Endodermal cell (in vitro differentiated cells): ENCODE data around the gene ADRM1. TPM values are rescaled to one million over a fixed set of nuclear protein-coding genes. Genes with fewer than 3 reads are reported as not detected.

Experiments used
- DNase-seq: peaks from one replicate; pipeline ENCODE4 v3.0.0-alpha.2; 2017
- H3K27ac ChIP-seq: 2 replicates; pipeline ENCODE4 v1.5.1; 2013; ENCODE audit warnings: mild to moderate bottlenecking, low read depth, low read length, moderate library complexity
- H3K27me3 ChIP-seq: 2 replicates; pipeline ENCODE4 v1.6.1; 2013; ENCODE audit warnings: mild to moderate bottlenecking, low read length, moderate library complexity; ENCODE audit not compliant: insufficient read depth, control insufficient read depth, poor library complexity, severe bottlenecking
- H3K36me3 ChIP-seq: 2 replicates; pipeline ENCODE4 v1.7.0; 2013; ENCODE audit warnings: mild to moderate bottlenecking, low read length, moderate library complexity; ENCODE audit not compliant: control insufficient read depth, insufficient read depth
- H3K4me1 ChIP-seq: one replicate; pipeline ENCODE4 v1.7.0; 2013; ENCODE audit warnings: low read length; ENCODE audit not compliant: control insufficient read depth, insufficient read depth
- H3K4me3 ChIP-seq: 2 replicates; pipeline ENCODE4 v1.5.1; 2013; ENCODE audit warnings: mild to moderate bottlenecking, low read length, moderate library complexity
- H3K9ac ChIP-seq: 2 replicates; pipeline ENCODE4 v1.6.1; 2013; ENCODE audit warnings: mild to moderate bottlenecking, low read length, moderate library complexity; ENCODE audit not compliant: poor library complexity, severe bottlenecking; ENCODE audit errors: extremely low read depth
- H3K9me3 ChIP-seq: 2 replicates; pipeline ENCODE4 v1.6.1; 2013; ENCODE audit warnings: mild to moderate bottlenecking, low read length, moderate library complexity; ENCODE audit not compliant: control insufficient read depth
- H3K27ac Mint-ChIP-seq: 2 replicates; pipeline ENCODE4 v1.8.0; 2020; ENCODE audit warnings: mixed read lengths
- H3K27me3 Mint-ChIP-seq: 2 replicates; pipeline ENCODE4 v1.8.0; 2021; ENCODE audit warnings: mild to moderate bottlenecking, mixed read lengths; ENCODE audit not compliant: insufficient read depth
- H3K36me3 Mint-ChIP-seq: 2 replicates; pipeline ENCODE4 v1.8.0; 2020; ENCODE audit warnings: low read depth, mixed read lengths
- H3K4me1 Mint-ChIP-seq: 2 replicates; pipeline ENCODE4 v1.8.0; 2020; ENCODE audit warnings: mixed read lengths
- H3K4me3 Mint-ChIP-seq: 2 replicates; pipeline ENCODE4 v1.8.0; 2020; ENCODE audit warnings: mild to moderate bottlenecking, moderate library complexity, mixed read lengths
- H3K9me3 Mint-ChIP-seq: 2 replicates; pipeline ENCODE4 v1.8.0; 2020; ENCODE audit warnings: mild to moderate bottlenecking, mixed read lengths
- WGBS, 2 experiments: methylation state at CpG; one replicate each; pipeline versions ENCODE4 v1.1.5 to v1.1.7; 2013; ENCODE audit warnings: missing lambda C conversion rate in 2 of 2, mixed read lengths in 1 of 2; ENCODE audit not compliant: insufficient coverage in 1 of 2, insufficient read length in 1 of 2; 5-methylcytosine and 5-hydroxymethylcytosine counted together
- total RNA-seq, 2 donors: library from RNA; stranded (reverse); fragmentation: NEBNext Ultra II Directional in 1 of 2; extraction: Animal tissue kit (Norgen Biotek cat#: 25700) in 1 of 2; gene quantifications; 2 replicates in 1 of 2; 3 replicates in 1 of 2; pipeline ENCODE4 v1.2.1, GENCODE V29; 2021
- TF ChIP-seq, protein P1 (sequence below): fragments of 200-600 bp; sonication (generic); conservative IDR thresholded peaks from 2 replicates; pipeline ENCODE4 v1.5.0; 2021; ENCODE audit warnings: antibody characterized with exemption, mild to moderate bottlenecking

The ADRM1 gene
- total RNA-seq, 2 donors from 2014 or later = 105 to 106 TPM

DNA sequence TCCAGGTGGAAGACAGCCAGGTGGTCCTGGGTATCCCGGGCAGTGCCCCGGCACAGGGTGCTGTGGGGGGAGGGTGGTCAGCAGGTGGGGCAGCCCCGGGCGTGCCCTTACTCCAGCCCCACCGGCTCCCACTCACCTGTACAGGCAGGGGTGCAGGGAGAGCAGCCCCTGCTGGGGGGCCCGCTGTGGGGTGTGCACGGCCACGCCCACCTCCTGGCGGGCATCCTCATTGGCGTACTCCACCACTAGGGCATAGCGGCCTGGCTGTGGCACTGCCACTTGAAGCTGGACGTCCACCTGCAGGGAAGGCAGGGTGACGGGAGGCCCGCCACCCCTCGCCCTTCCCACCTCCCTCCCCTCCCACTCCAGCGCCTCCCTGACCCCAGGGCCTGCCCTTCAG lies 29.6 kb downstream of the ADRM1 start:
- H3K27ac ChIP-seq = no peak overlapping the region
- TF ChIP-seq, protein P1, sequence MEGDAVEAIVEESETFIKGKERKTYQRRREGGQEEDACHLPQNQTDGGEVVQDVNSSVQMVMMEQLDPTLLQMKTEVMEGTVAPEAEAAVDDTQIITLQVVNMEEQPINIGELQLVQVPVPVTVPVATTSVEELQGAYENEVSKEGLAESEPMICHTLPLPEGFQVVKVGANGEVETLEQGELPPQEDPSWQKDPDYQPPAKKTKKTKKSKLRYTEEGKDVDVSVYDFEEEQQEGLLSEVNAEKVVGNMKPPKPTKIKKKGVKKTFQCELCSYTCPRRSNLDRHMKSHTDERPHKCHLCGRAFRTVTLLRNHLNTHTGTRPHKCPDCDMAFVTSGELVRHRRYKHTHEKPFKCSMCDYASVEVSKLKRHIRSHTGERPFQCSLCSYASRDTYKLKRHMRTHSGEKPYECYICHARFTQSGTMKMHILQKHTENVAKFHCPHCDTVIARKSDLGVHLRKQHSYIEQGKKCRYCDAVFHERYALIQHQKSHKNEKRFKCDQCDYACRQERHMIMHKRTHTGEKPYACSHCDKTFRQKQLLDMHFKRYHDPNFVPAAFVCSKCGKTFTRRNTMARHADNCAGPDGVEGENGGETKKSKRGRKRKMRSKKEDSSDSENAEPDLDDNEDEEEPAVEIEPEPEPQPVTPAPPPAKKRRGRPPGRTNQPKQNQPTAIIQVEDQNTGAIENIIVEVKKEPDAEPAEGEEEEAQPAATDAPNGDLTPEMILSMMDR = no peak
- no peak overlapping the region for H3K9ac ChIP-seq
- H3K36me3 ChIP-seq = peaks cover 48% of the 10 kb centered on the region
- WGBS, 2 experiments = 89 to 90% methylated on average over 10 to 15 of the region's 16 CpGs
- no peaks in the 10 kb centered on the region for H3K27me3 ChIP-seq
- no peaks in the 10 kb centered on the region for H3K4me1 Mint-ChIP-seq
- H3K9me3 Mint-ChIP-seq = no peaks in the 10 kb centered on the region
- no peaks in the 10 kb centered on the region for H3K9me3 ChIP-seq
- no peak overlapping the region for H3K27ac Mint-ChIP-seq
- H3K36me3 Mint-ChIP-seq = peaks cover 33% of the 10 kb centered on the region
- no peaks in the 10 kb centered on the region for H3K27me3 Mint-ChIP-seq
- no peak for DNase-seq
- no peaks in the 10 kb centered on the region for H3K4me1 ChIP-seq
- no peak overlapping the region for H3K4me3 ChIP-seq
- no peak overlapping the region for H3K4me3 Mint-ChIP-seq

GRCh38 chr20:62332989-62333819 lies 30.4 kb downstream of the ADRM1 start:
- H3K36me3 Mint-ChIP-seq = peaks cover 31% of the 10 kb centered on the region
- DNase-seq = no peak
- peaks cover 46% of the 10 kb centered on the region for H3K36me3 ChIP-seq
- H3K4me3 ChIP-seq = no peak overlapping the region
- no peaks in the 10 kb centered on the region for H3K4me1 ChIP-seq
- H3K4me1 Mint-ChIP-seq = no peaks in the 10 kb centered on the region
- H3K9ac ChIP-seq = no peak overlapping the region
- no peak overlapping the region for H3K27ac Mint-ChIP-seq
- H3K27ac ChIP-seq = no peak overlapping the region
- TF ChIP-seq, protein P1 = no peak
- H3K27me3 ChIP-seq = no peaks in the 10 kb centered on the region
- H3K9me3 Mint-ChIP-seq = no peaks in the 10 kb centered on the region
- H3K9me3 ChIP-seq = no peaks in the 10 kb centered on the region
- WGBS, 2 experiments = 94 to 96% methylated on average over 12 to 31 of the region's 34 CpGs
- H3K4me3 Mint-ChIP-seq = no peak overlapping the region
- H3K27me3 Mint-ChIP-seq = no peaks in the 10 kb centered on the region

GRCh38 chr20:62333820-62334595 lies 31.2 kb downstream of the ADRM1 start:
- Histone ChIP-seq H3K4me3 (no peak overlapping the region), H3K36me3 (peaks cover 46% of the 10 kb centered on the region), H3K9me3 (no peaks in the 10 kb centered on the region), H3K4me1 (no peaks in the 10 kb centered on the region), H3K9ac (no peak overlapping the region), H3K27ac (no peak overlapping the region), H3K27me3 (no peaks in the 10 kb centered on the region)
- H3K9me3 Mint-ChIP-seq = no peaks in the 10 kb centered on the region
- H3K36me3 Mint-ChIP-seq = peaks cover 27% of the 10 kb centered on the region
- TF ChIP-seq, protein P1 = no peak
- 92 to 94% methylated on average over 26 to 36 of the region's 37 CpGs for WGBS, 2 experiments
- no peak for DNase-seq
- H3K27me3 Mint-ChIP-seq = no peaks in the 10 kb centered on the region
- H3K4me3 Mint-ChIP-seq = no peak overlapping the region
- H3K4me1 Mint-ChIP-seq = no peaks in the 10 kb centered on the region
- no peak overlapping the region for H3K27ac Mint-ChIP-seq
